Coronary artery (tissue), 2 donors: ENCODE measurements around the gene HES6.

Experiments used
- DNase-seq: peaks from one replicate; pipeline ENCODE4 v3.0.0-alpha.2; 2017; ENCODE audit warnings: low spot score
- H3K27ac ChIP-seq, 2 donors: fragments of 200-600 bp; sonication (generic); one replicate each; pipeline ENCODE4 v1.5.1; 2016 to 2019
- H3K4me3 ChIP-seq: fragments of 200-600 bp; sonication (generic); 2 replicates; pipeline ENCODE4 v1.5.1; 2016; ENCODE audit warnings: mild to moderate bottlenecking, moderate library complexity
- CTCF ChIP-seq: fragments of 200-600 bp; sonication (generic); IDR thresholded peaks from one replicate; pipeline ENCODE4 v1.5.1; 2019; ENCODE audit warnings: antibody characterized with exemption

HES6 gene

GRCh38 chr2:238252766-238253630 is 13.2 kb upstream of the HES6 start:
- TF ChIP-seq CTCF, result no peak
- DNase-seq, result no peak
- Histone ChIP-seq H3K4me3 (no peak overlapping the region), H3K27ac (no peak overlapping the region)

- TF ChIP-seq CTCF, result no peak
- DNase-seq, result no peak
- no peak overlapping the region for H3K4me3 ChIP-seq
- no peak overlapping the region for H3K27ac ChIP-seq
Observed at GRCh38 chr2:238251986-238252385, 12.1 kb upstream of the HES6 start.

DNA sequence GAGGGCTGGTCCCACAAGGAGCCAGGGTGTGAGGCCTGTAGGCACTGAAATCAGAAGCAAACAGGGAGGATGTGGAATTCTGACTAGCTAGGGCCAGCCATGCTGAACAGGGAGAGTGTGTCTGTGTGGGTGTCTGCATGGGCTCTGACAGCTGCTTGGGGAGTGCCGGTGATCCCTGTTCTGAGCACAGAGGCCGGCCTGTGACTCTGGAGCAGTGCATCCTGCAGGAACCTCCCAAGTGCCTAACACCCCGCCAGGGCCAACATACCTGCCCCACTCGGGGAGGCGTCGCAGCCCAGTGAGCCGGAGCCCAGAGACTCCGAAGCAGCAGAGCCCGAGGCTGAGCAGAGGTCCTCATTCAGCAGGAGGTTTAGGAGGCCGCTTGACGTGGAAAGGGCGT is 11.5 kb upstream of the HES6 start:
- TF ChIP-seq CTCF, result no peak
- H3K27ac ChIP-seq, result no peak overlapping the region
- no peak for DNase-seq
- H3K4me3 ChIP-seq, result no peak overlapping the region

DNA sequence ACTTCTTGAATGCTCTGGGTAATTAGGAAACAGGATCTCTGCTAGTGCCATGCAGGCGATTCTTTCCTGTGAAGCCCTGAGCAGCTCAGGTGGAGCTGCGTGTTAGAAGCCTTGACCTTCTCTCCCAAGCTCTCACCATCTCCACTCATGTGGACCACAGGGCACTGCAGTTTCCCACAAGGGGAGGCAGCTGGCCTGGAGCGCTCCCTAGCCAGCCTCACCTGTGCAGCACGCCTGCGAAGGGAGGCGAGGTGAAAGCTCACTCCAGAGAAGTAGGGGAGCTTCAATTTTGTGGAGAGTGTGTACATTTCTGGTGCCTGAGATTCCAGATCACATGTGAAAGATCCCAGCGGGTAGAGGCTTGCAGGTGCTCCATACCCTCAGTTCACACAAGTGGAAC is 11.1 kb upstream of the HES6 start:
- Histone ChIP-seq H3K4me3 (no peak overlapping the region), H3K27ac (no peak overlapping the region)
- TF ChIP-seq CTCF, result no peak
- no peak for DNase-seq

DNA sequence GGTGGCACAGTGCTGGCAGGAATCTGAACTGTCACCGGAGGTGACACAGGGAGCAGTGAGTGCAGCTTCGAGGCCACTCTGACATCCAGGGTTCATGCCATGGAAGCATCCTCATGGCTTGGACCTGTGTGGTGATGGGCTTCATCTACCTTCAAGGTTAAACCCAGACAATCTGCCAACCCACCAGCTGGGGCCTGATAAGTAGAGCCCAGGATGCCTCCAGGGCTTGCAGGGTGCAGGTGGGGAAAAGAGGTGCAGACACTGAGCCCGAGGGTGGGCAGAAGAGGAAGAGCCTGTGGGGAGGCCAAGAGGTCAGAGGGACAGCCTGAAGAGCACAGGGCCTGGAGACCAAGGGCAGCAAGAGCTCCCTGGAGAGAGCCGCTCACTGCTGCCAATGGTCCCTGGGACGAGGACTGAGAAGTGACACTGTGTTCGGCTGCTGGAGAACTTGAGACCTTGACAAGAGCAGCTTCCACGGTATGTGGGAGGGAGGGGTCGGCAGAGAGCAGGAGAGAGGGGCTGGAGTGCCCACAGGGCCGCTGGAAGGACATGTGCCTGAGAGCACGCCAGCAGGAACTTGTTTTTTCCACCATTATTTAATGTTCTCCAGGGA is 8.1 kb upstream of the HES6 start:
- no peak for TF ChIP-seq CTCF
- DNase-seq, result no peak
- Histone ChIP-seq H3K4me3 (no peak overlapping the region), H3K27ac (no peak overlapping the region)

- no peak for DNase-seq
- H3K4me3 ChIP-seq, result no peak overlapping the region
- TF ChIP-seq CTCF, result no peak
- no peak overlapping the region for H3K27ac ChIP-seq
Observed at GRCh38 chr2:238247002-238247822, 7.4 kb upstream of the HES6 start.
